SW 1271 (cell line): Measurements from ENCODE around the gene FOXP3.

Experiments used
- DNase-seq, 2 experiments: peaks; one replicate each; lab custom pipeline; 2025; lab: John Stamatoyannopoulos, UW

FOXP3 gene

GRCh38 chrX:49276207-49276606, 11.7 kb upstream of the FOXP3 start:
- DNase-seq, result no peak

GRCh38 chrX:49273181-49273727, 8.7 kb upstream of the FOXP3 start:
- no peak for DNase-seq

GRCh38 chrX:49272421-49272820, 7.9 kb upstream of the FOXP3 start:
- DNase-seq, result no peak

GRCh38 chrX:49271341-49271740, 6.8 kb upstream of the FOXP3 start:
- no peak for DNase-seq

- no peak for DNase-seq
Measured at GRCh38 chrX:49270249-49270921, 5.9 kb upstream of the FOXP3 start.

GRCh38 chrX:49269767-49270248, 5.3 kb upstream of the FOXP3 start, which contains the start of gene PPP1R3F:
Gene PPP1R3F, plus strand, starts transcription at chrX:49269793. Its CDS starts 77 bp downstream, at chrX:49269870.
- no peak for DNase-seq

- peak; percentile 75 to 86 for DNase-seq
Measured at GRCh38 chrX:49269010-49269766, 4.7 kb upstream of the FOXP3 start.

GRCh38 chrX:49268702-49269009, 4.1 kb upstream of the FOXP3 start:
- no peak for DNase-seq

- DNase-seq, result no peak
Measured at GRCh38 chrX:49266523-49267445, 2.3 kb upstream of the FOXP3 start.

- no peak for DNase-seq
Measured at GRCh38 chrX:49263631-49264030, 879 bp downstream of the FOXP3 start.

- no peak for DNase-seq
Measured at GRCh38 chrX:49262603-49263002, 1.9 kb downstream of the FOXP3 start.

GRCh38 chrX:49260221-49260985, 4.1 kb downstream of the FOXP3 start:
- no peak for DNase-seq

GRCh38 chrX:49258749-49259124, 5.8 kb downstream of the FOXP3 start:
- DNase-seq, result no peak

GRCh38 chrX:49257846-49258748, 6.4 kb downstream of the FOXP3 start:
- no peak for DNase-seq

- DNase-seq, result no peak
Measured at GRCh38 chrX:49257074-49257790, 7.3 kb downstream of the FOXP3 start.

GRCh38 chrX:49256268-49256995, 8.1 kb downstream of the FOXP3 start:
- no peak for DNase-seq

- no peak for DNase-seq
Measured at GRCh38 chrX:49254639-49255038, 9.9 kb downstream of the FOXP3 start.

- DNase-seq, result no peak
Measured at GRCh38 chrX:49251325-49251724, 13.2 kb downstream of the FOXP3 start.

- no peak for DNase-seq
Measured at GRCh38 chrX:49250578-49250977, 13.9 kb downstream of the FOXP3 start.
